NCI-H748 (cell line): Measurements from ENCODE around the gene ATG13.
"Not testable (repeated sequence)": the region's sequence is repeated elsewhere in the genome, so short reads cannot be mapped to it uniquely, and the experiment has no call there.

Experiments used
- DNase-seq: peaks from one replicate; lab custom pipeline; 2025; ENCODE audit not compliant: unreplicated experiment; lab: John Stamatoyannopoulos, UW

The ATG13 gene

GRCh38 chr11:46617134-46617971 lies at the start of gene ATG13, which contains the start of gene HARBI1:
Gene ATG13 (plus strand): TSS chr11:46617553. CDS start chr11:46644292, 26,739 bp downstream.
Gene HARBI1 (minus strand): TSS chr11:46617227. CDS start chr11:46616237, 990 bp downstream.
- DNase-seq, result peak; percentile 93

- no peak for DNase-seq
These were observed 46.5 kb upstream of the ATG13 start for GRCh38 chr11:46570790-46571398.

GRCh38 chr11:46574656-46575055 lies 42.7 kb upstream of the ATG13 start:
- no peak for DNase-seq

- DNase-seq, result no peak
These were observed 40.3 kb upstream of the ATG13 start for GRCh38 chr11:46577058-46577457.

GRCh38 chr11:46582588-46582987 lies 34.8 kb upstream of the ATG13 start:
- DNase-seq, result no peak

GRCh38 chr11:46583513-46583912 lies 33.8 kb upstream of the ATG13 start:
- DNase-seq, result not testable (repeated sequence)

- DNase-seq, result no peak
These were observed 29.2 kb upstream of the ATG13 start for GRCh38 chr11:46588131-46588530.

- no peak for DNase-seq
These were observed 28.4 kb upstream of the ATG13 start for GRCh38 chr11:46588915-46589314.

GRCh38 chr11:46590740-46591605 lies 26.4 kb upstream of the ATG13 start:
- DNase-seq, result no peak

GRCh38 chr11:46593550-46594373 lies 23.6 kb upstream of the ATG13 start, which contains the start of gene AMBRA1:
Gene AMBRA1 (minus strand): TSS chr11:46594023. CDS start chr11:46548380, 45,643 bp downstream.
- peak; percentile 86 for DNase-seq

- no peak for DNase-seq
These were observed 23.0 kb upstream of the ATG13 start for GRCh38 chr11:46594374-46594700.

GRCh38 chr11:46594785-46595184 lies 22.6 kb upstream of the ATG13 start:
- no peak for DNase-seq

GRCh38 chr11:46597155-46597554 lies 20.2 kb upstream of the ATG13 start:
- DNase-seq, result no peak

- no peak for DNase-seq
These were observed 19.6 kb upstream of the ATG13 start for GRCh38 chr11:46597609-46598219.

- no peak for DNase-seq
These were observed 17.8 kb upstream of the ATG13 start for GRCh38 chr11:46599340-46600193.

- DNase-seq, result no peak
These were observed 17.0 kb upstream of the ATG13 start for GRCh38 chr11:46600194-46600960.

- DNase-seq, result no peak
These were observed 16.2 kb upstream of the ATG13 start for GRCh38 chr11:46601129-46601528.

- no peak for DNase-seq
These were observed 13.5 kb upstream of the ATG13 start for GRCh38 chr11:46603704-46604308.
